H1 (cell line): ENCODE measurements around the gene PTPRG. TPM values are rescaled to one million over a fixed set of nuclear protein-coding genes. Genes with fewer than 3 reads are reported as not detected.

Source experiments
- CTCF ChIA-PET: fragments of 300-600 bp; sonication (Branson Sonifier 250); formaldehyde crosslinking; loops from one replicate; lab custom pipeline; 2021; ENCODE audit not compliant: partially characterized antibody; lab: Charles Lee
- POLR2A ChIA-PET: fragments of 300-600 bp; sonication (Branson Sonifier 250); formaldehyde crosslinking; loops from one replicate; lab custom pipeline; 2021; ENCODE audit warnings: inconsistent platforms; ENCODE audit not compliant: partially characterized antibody; lab: Charles Lee
- DNase-seq, 2 experiments: peaks; one replicate each; pipeline versions ENCODE4 v3.0.0 to v3.0.0-alpha.2; 2010 to 2022; ENCODE audit warnings: low spot score in 2 of 2, low read depth in 1 of 2, mixed read lengths in 1 of 2
- FAIRE-seq: peaks from 2 replicates; lab custom pipeline; 2011; peaks lifted over from hg19 to GRCh38; lab: Jason Lieb, UNC
- H2AFZ ChIP-seq: 2 replicates; pipeline ENCODE4 v1.8.1; 2012; ENCODE audit warnings: low read length, inconsistent platforms
- H2AK5ac ChIP-seq: 2 replicates; pipeline ENCODE4 v1.6.1; 2013; ENCODE audit warnings: low read depth, low read length
- H2BK120ac ChIP-seq: replicated peaks from 2 replicates; pipeline ENCODE3; 2013; ENCODE audit warnings: low read depth, low read length, inconsistent platforms
- H2BK12ac ChIP-seq: 2 replicates; pipeline ENCODE4 v1.6.1; 2013; ENCODE audit warnings: low read depth, low read length
- H2BK15ac ChIP-seq: 2 replicates; pipeline ENCODE4 v1.6.1; 2013; ENCODE audit warnings: low read length
- H2BK20ac ChIP-seq: 2 replicates; pipeline ENCODE4 v1.6.1; 2013; ENCODE audit warnings: low read length
- H2BK5ac ChIP-seq: 2 replicates; pipeline ENCODE4 v1.6.1; 2013; ENCODE audit warnings: low read depth, low read length
- H3K14ac ChIP-seq: 2 replicates; pipeline ENCODE4 v1.6.1; 2013; ENCODE audit warnings: inconsistent platforms; ENCODE audit not compliant: insufficient read length
- H3K18ac ChIP-seq: 2 replicates; pipeline ENCODE4 v1.6.1; 2013; ENCODE audit warnings: low read length; ENCODE audit errors: extremely low read depth
- H3K23ac ChIP-seq: 2 replicates; pipeline ENCODE4 v1.6.1; 2013; ENCODE audit warnings: inconsistent platforms; ENCODE audit not compliant: insufficient read length
- H3K23me2 ChIP-seq: 2 replicates; pipeline ENCODE4 v1.6.1; 2013; ENCODE audit warnings: low read depth, low read length
- H3K27ac ChIP-seq: 2 replicates; pipeline ENCODE4 v1.6.1; 2011; ENCODE audit warnings: low read depth, low read length, inconsistent platforms
- H3K27me3 ChIP-seq, 4 experiments: replicated peaks in 1 of 4; 1 replicate in 1 of 4; 2 replicates in 3 of 4; pipeline versions ENCODE4 v1.6.1 to v1.8.1; 2011 to 2013; ENCODE audit warnings: low read length in 3 of 4, mild to moderate bottlenecking in 3 of 4, inconsistent platforms in 2 of 4, mixed read lengths in 2 of 4, moderate library complexity in 1 of 4; ENCODE audit not compliant: control insufficient read depth in 3 of 4, insufficient read depth in 3 of 4; ENCODE audit errors: extremely low read depth in 1 of 4
- H3K36me3 ChIP-seq, 4 experiments: 2 replicates each; pipeline versions ENCODE4 v1.6.1 to v1.8.1; 2011 to 2013; ENCODE audit warnings: mild to moderate bottlenecking in 4 of 4, low read length in 3 of 4, moderate library complexity in 2 of 4, control low read depth in 1 of 4, inconsistent platforms in 1 of 4; ENCODE audit not compliant: insufficient read depth in 4 of 4, control insufficient read depth in 2 of 4
- H3K4ac ChIP-seq: replicated peaks from 2 replicates; pipeline ENCODE3; 2013; ENCODE audit warnings: low read length, low read depth, mixed read lengths, inconsistent platforms; ENCODE audit not compliant: insufficient read length
- H3K4me1 ChIP-seq, 4 experiments: replicated peaks in 1 of 4; 1 replicate in 1 of 4; 2 replicates in 3 of 4; pipeline versions ENCODE4 v1.6.1 to v1.8.1; 2011 to 2013; ENCODE audit warnings: low read length in 3 of 4, inconsistent platforms in 2 of 4, mixed read lengths in 1 of 4; ENCODE audit not compliant: insufficient read depth in 4 of 4, control insufficient read depth in 3 of 4
- H3K4me2 ChIP-seq, 2 experiments: 2 replicates each; pipeline versions ENCODE4 v1.6.1 to v1.8.1; 2011 to 2013; ENCODE audit warnings: low read depth in 2 of 2, low read length in 2 of 2, control low read depth in 1 of 2, inconsistent platforms in 1 of 2, mild to moderate bottlenecking in 1 of 2; ENCODE audit not compliant: insufficient read depth in 1 of 2
- H3K4me3 ChIP-seq, 4 experiments: fragments of 200-600, 300-600 bp in 1 of 4; sonication (generic), shearing (Covaris generic), sonication (Bioruptor Twin) in 1 of 4; 2 replicates each; pipeline versions ENCODE4 v1.5.1 to v1.8.1; 2011 to 2016; ENCODE audit warnings: low read length in 4 of 4, low read depth in 3 of 4, control low read depth in 2 of 4, inconsistent platforms in 2 of 4, mild to moderate bottlenecking in 2 of 4, mixed read lengths in 1 of 4, moderate library complexity in 1 of 4; ENCODE audit not compliant: insufficient read depth in 2 of 4; ENCODE audit errors: extremely low read depth in 1 of 4
- H3K56ac ChIP-seq: replicated peaks from 2 replicates; pipeline ENCODE3; 2013; ENCODE audit warnings: low read depth, mild to moderate bottlenecking, mixed read lengths, low read length, inconsistent platforms; ENCODE audit not compliant: insufficient read length
- H3K79me1 ChIP-seq: 2 replicates; pipeline ENCODE4 v1.6.1; 2013; ENCODE audit warnings: low read depth, low read length, control low read depth
- H3K79me2 ChIP-seq, 2 experiments: 2 replicates each; pipeline versions ENCODE4 v1.6.1 to v1.8.1; 2012 to 2013; ENCODE audit warnings: low read length in 2 of 2, mild to moderate bottlenecking in 2 of 2, inconsistent platforms in 1 of 2; ENCODE audit not compliant: insufficient read depth in 2 of 2, control insufficient read depth in 1 of 2
- H3K9ac ChIP-seq, 4 experiments: replicated peaks in 1 of 4; 1 replicate in 1 of 4; 2 replicates in 3 of 4; pipeline versions ENCODE4 v1.6.1 to v1.8.1; 2011 to 2013; ENCODE audit warnings: low read depth in 3 of 4, low read length in 3 of 4, control low read depth in 2 of 4, mild to moderate bottlenecking in 2 of 4, moderate library complexity in 2 of 4, inconsistent platforms in 1 of 4; ENCODE audit errors: extremely low read depth in 1 of 4
- H3K9me3 ChIP-seq, 2 experiments: 2 replicates each; pipeline versions ENCODE4 v1.6.1 to v1.8.1; 2012 to 2013; ENCODE audit warnings: mild to moderate bottlenecking in 2 of 2, moderate library complexity in 2 of 2, control low read depth in 1 of 2, inconsistent platforms in 1 of 2, low read depth in 1 of 2, low read length in 1 of 2, mixed read lengths in 1 of 2; ENCODE audit not compliant: insufficient read depth in 2 of 2
- H4K20me1 ChIP-seq, 2 experiments: replicated peaks in 1 of 2; 2 replicates each; pipeline versions ENCODE3 to v1.8.1; 2011 to 2013; ENCODE audit warnings: inconsistent platforms in 2 of 2, low read length in 2 of 2, mild to moderate bottlenecking in 1 of 2; ENCODE audit not compliant: insufficient read depth in 2 of 2, control insufficient read depth in 1 of 2
- H4K5ac ChIP-seq: 2 replicates; pipeline ENCODE4 v1.6.1; 2013; ENCODE audit warnings: low read length, low read depth, mixed read lengths, inconsistent platforms; ENCODE audit not compliant: insufficient read length
- H4K8ac ChIP-seq: 2 replicates; pipeline ENCODE4 v1.8.0; 2013; ENCODE audit warnings: mild to moderate bottlenecking, moderate library complexity, low read length, inconsistent platforms; ENCODE audit not compliant: insufficient read depth; ENCODE audit errors: extremely low read depth
- H4K91ac ChIP-seq: replicated peaks from 2 replicates; pipeline ENCODE3; 2013; ENCODE audit warnings: low read length, mixed read lengths, inconsistent platforms; ENCODE audit not compliant: insufficient read length
- CBX8 ChIP-seq: fragments of 300-800, 300-1000 bp; sonication (generic); IDR thresholded peaks from 2 replicates; pipeline ENCODE4 v1.7.1; 2016; ENCODE audit warnings: low read depth, low read length, borderline replicate concordance
- JUND ChIP-seq: IDR thresholded peaks from 2 replicates; pipeline ENCODE4 v1.6.1; 2011; ENCODE audit warnings: mild to moderate bottlenecking, improper control_type of control experiment, low read length
- KDM5A ChIP-seq: fragments of 200-600 bp; IDR thresholded peaks from 2 replicates; pipeline ENCODE4 v1.7.1; 2012; ENCODE audit warnings: mild to moderate bottlenecking, low read length, inconsistent platforms, mixed read lengths
- MAFK ChIP-seq: IDR thresholded peaks from 2 replicates; pipeline ENCODE4 v1.6.1; 2012; ENCODE audit warnings: low read depth, mild to moderate bottlenecking, improper control_type of control experiment, low read length
- POLR2AphosphoS5 ChIP-seq: IDR thresholded peaks from 2 replicates; pipeline ENCODE4 v1.6.1; 2011; ENCODE audit warnings: low read depth, low read length
- RNF2 ChIP-seq: fragments of 200-900, 300-1000 bp; sonication (generic); IDR thresholded peaks from 2 replicates; pipeline ENCODE4 v1.7.1; 2016; ENCODE audit warnings: borderline replicate concordance, low read depth, mild to moderate bottlenecking, antibody characterized with exemption, low read length; ENCODE audit not compliant: poor library complexity, severe bottlenecking; ENCODE audit errors: missing control alignments
- SUZ12 ChIP-seq: fragments of 200-600 bp; sonication (generic); IDR thresholded peaks from 2 replicates; pipeline ENCODE4 v1.6.1; 2012; ENCODE audit warnings: mild to moderate bottlenecking, inconsistent platforms, low read length, moderate library complexity, mixed read lengths
- WGBS, 2 experiments: shearing (Covaris generic) in 1 of 2; methylation state at CpG; one replicate each; pipeline versions ENCODE4 v1.1.6 to v1.1.7; 2013 to 2015; ENCODE audit warnings: low lambda C conversion rate in 2 of 2, mixed read lengths in 2 of 2, inconsistent platforms in 1 of 2, low coverage in 1 of 2, missing lambda C conversion rate in 1 of 2; ENCODE audit not compliant: insufficient replicate concordance in 2 of 2, insufficient coverage in 1 of 2, insufficient read length in 1 of 2; ENCODE audit errors: extremely low coverage in 1 of 2, missing lambda C conversion rate in 1 of 2; 5-methylcytosine and 5-hydroxymethylcytosine counted together
- polyA plus RNA-seq, 7 experiments: library from polyadenylated mRNA; depleted of rRNA in 3 of 7; stranded (reverse) in 5 of 7; unstranded in 2 of 7; fragments of >200 nt in 5 of 7; fragments of 200-250 nt in 2 of 7; gene quantifications; 1 replicate in 5 of 7; 2 replicates in 1 of 7; 4 replicates in 1 of 7; pipeline versions ENCODE4 v1.2.1 to v1.2.3, GENCODE V29; 2011 to 2013; ENCODE audit warnings: missing spikeins in 2 of 7, mixed read lengths in 2 of 7
- total RNA-seq: library from RNA; stranded (reverse); fragmentation: NEBNext Ultra II Directional; extraction: Animal tissue kit (Norgen Biotek cat#: 25700); gene quantifications from 2 replicates; pipeline ENCODE4 v1.2.1, GENCODE V29; 2021

PTPRG gene
- total and polyA plus RNA-seq, 2 of the 8 experiments (the other 6 are each of a cell fraction or from before 2014, with no cell fraction given) = 23.3 to 96.2 TPM

- POLR2A ChIA-PET = no interaction called here
- CTCF ChIA-PET = no interaction called here
- WGBS, 2 experiments = 87% methylated on average over 1 of the region's 1 CpG; no CpG with 5 or more reads in 1 of the 2 experiments
Observed at GRCh38 chr3:61802772-61803171, 241.4 kb downstream of the PTPRG start.

More at GRCh38 chr3:61802772-61803171, 241.4 kb downstream of the PTPRG start:
- Histone ChIP-seq H3K79me1 (peaks cover 2% of the 10 kb centered on the region; the same call in 1 of the 2 replicates), H2BK5ac (no peak overlapping the region), H3K36me3 (no peaks in the 10 kb centered on the region), H2BK15ac (no peak overlapping the region), H4K20me1 (peaks cover 4 to 7% of the 10 kb centered on the region in 2 experiments), H4K91ac (no peak overlapping the region), H2BK20ac (no peak overlapping the region), H2AFZ (no peak overlapping the region), H3K4ac (no peak overlapping the region), H3K4me2 (no peak overlapping the region), H2BK12ac (no peak overlapping the region), H2AK5ac (no peak overlapping the region), H3K9ac (no peak overlapping the region), H3K27me3 (no peaks in the 10 kb centered on the region), H3K27ac (no peak overlapping the region), H3K4me3 (no peak overlapping the region), H3K18ac (no peak overlapping the region), H4K5ac (no peak overlapping the region), H3K23ac (no peak overlapping the region), H2BK120ac (no peak overlapping the region), H3K23me2 (no peaks in the 10 kb centered on the region), H3K56ac (no peak overlapping the region), H4K8ac (no peak overlapping the region), H3K4me1 (peaks cover 0 to 10% (median 5%) of the 10 kb centered on the region in 4 experiments; a peak in 5 of 7 replicates), H3K9me3 (no peaks in the 10 kb centered on the region), H3K14ac (no peak overlapping the region), H3K79me2 (peaks cover 0 to 95% of the 10 kb centered on the region in 2 experiments; a peak in 3 of 4 replicates)
- FAIRE-seq = no peak
- no peak for DNase-seq
- TF ChIP-seq SUZ12 (no peak), MAFK (no peak), CBX8 (no peak), JUND (no peak), RNF2 (no peak), POLR2AphosphoS5 (no peak), KDM5A (no peak)
